GM21360 (cell line): ENCODE data around the gene NQO2.
"Not testable (repeated sequence)": the region's sequence is repeated elsewhere in the genome, so short reads cannot be mapped to it uniquely, and the experiment has no call there.

Experiments used
- ATAC-seq: cut with Tn5 transposase; IDR thresholded peaks from one replicate; pipeline ENCODE4 v1.9.1; 2021; ENCODE audit warnings: mild to moderate bottlenecking, moderate library complexity; ENCODE audit not compliant: unreplicated experiment

NQO2 gene

GRCh38 chr6:3036861-3037637, 37.4 kb downstream of the NQO2 start:
- no peak for ATAC-seq

- no peak for ATAC-seq
Measured at GRCh38 chr6:3037638-3038365, 38.1 kb downstream of the NQO2 start.

- ATAC-seq, result no peak
Measured at GRCh38 chr6:3039384-3039783, 39.7 kb downstream of the NQO2 start.

- no peak for ATAC-seq
Measured at GRCh38 chr6:3041147-3041546, 41.5 kb downstream of the NQO2 start.

GRCh38 chr6:3041606-3042005, 41.9 kb downstream of the NQO2 start:
- no peak for ATAC-seq

- no peak for ATAC-seq
Measured at GRCh38 chr6:3045369-3045768, 45.7 kb downstream of the NQO2 start.

- no peak for ATAC-seq
Measured at GRCh38 chr6:3045777-3046176, 46.1 kb downstream of the NQO2 start.

GRCh38 chr6:3046295-3046694, 46.6 kb downstream of the NQO2 start:
- no peak for ATAC-seq

GRCh38 chr6:3048009-3048408, 48.3 kb downstream of the NQO2 start:
- not testable (repeated sequence) for ATAC-seq

GRCh38 chr6:3052481-3053230, 53.0 kb downstream of the NQO2 start:
- no peak for ATAC-seq

GRCh38 chr6:3053231-3053508, 53.5 kb downstream of the NQO2 start:
- ATAC-seq, result no peak

GRCh38 chr6:3054229-3055157, 54.8 kb downstream of the NQO2 start:
- not testable (repeated sequence) for ATAC-seq

- ATAC-seq, result not testable (repeated sequence)
Measured at GRCh38 chr6:3055158-3055499, 55.4 kb downstream of the NQO2 start.

GRCh38 chr6:3057063-3057770, 57.5 kb downstream of the NQO2 start:
- no peak for ATAC-seq

- ATAC-seq, result no peak
Measured at GRCh38 chr6:3058957-3059356, 59.3 kb downstream of the NQO2 start.

GRCh38 chr6:3060092-3060491, 60.4 kb downstream of the NQO2 start:
- not testable (repeated sequence) for ATAC-seq

GRCh38 chr6:3061501-3061941, 61.8 kb downstream of the NQO2 start:
- no peak for ATAC-seq

GRCh38 chr6:3063340-3063732, 63.6 kb downstream of the NQO2 start:
- ATAC-seq, result not testable (repeated sequence)

GRCh38 chr6:3063733-3064700, 64.3 kb downstream of the NQO2 start:
- peak; percentile 52 for ATAC-seq
